NCI-H146 treated with DMSO at 0.1 percent for 48 hours (cell line): Measurements from ENCODE around the gene ALDH4A1.

Experiments used
- DNase-seq: peaks from one replicate; lab custom pipeline; 2025; ENCODE audit not compliant: unreplicated experiment; lab: John Stamatoyannopoulos, UW

The ALDH4A1 gene

GRCh38 chr1:18939398-18940302 lies 37.3 kb upstream of the ALDH4A1 start:
- DNase-seq, result no peak

DNA sequence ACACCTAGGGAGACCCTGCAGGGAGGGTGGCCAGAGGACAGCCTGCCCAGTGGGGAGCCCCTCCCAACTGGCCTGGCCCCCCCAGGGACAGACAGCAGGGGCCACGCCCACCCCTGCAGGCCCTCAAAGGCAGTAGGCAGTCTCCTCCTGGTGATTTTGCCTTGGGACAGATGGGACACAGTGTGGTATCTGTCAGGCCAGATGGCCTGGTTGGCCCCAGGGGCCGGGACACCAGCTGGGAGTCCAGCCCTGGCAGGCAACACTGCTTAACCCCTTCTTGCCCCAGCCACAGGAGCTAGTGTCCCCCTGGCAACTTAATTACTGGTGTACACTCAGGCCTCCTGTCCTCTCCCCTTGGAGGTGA lies 36.3 kb upstream of the ALDH4A1 start:
- no peak for DNase-seq

- DNase-seq, result no peak
These were observed 35.8 kb upstream of the ALDH4A1 start for GRCh38 chr1:18938008-18938706.

DNA sequence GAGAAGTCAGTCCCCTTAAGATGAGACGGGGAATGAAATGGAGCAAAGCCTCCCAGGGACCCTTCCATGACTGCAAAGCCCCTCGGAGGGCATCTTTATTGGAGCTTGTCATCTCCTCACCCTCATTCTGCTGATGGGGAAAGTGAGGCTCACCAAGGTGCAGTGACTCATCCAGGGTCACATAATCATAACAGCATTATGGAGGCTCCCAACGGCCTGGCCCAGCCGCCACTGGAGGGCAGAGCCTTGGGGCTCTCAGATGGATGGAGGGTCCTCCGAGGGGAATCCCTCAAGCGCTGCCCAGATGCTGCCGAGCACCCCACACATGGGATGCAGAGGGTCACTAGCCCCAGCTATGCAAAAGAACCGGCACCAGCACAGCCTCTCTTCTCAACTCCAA lies 35.2 kb upstream of the ALDH4A1 start:
- no peak for DNase-seq

- no peak for DNase-seq
These were observed 34.6 kb upstream of the ALDH4A1 start for GRCh38 chr1:18936814-18937481.

DNA sequence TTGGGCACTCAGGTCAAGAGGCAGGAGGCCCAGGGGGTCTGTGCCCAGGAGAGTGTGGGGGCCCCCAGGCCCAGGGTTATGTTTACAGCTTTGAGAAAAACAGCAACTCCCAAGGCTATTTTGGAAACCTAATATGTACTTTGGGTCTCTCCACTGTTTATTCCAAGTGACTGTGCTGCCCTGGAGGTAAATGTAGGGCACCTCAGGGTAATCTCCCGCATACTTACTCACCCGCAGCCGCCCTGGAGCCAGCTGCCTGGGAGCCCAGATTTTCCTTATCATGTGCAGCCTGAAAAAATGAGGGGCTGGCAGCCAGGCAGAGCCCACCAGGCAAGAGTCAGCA lies 34.1 kb upstream of the ALDH4A1 start:
- no peak for DNase-seq

- peak; percentile 8 for DNase-seq
These were observed 32.0 kb upstream of the ALDH4A1 start for GRCh38 chr1:18934205-18935000.

GRCh38 chr1:18932879-18933278 lies 30.5 kb upstream of the ALDH4A1 start:
- DNase-seq, result no peak

DNA sequence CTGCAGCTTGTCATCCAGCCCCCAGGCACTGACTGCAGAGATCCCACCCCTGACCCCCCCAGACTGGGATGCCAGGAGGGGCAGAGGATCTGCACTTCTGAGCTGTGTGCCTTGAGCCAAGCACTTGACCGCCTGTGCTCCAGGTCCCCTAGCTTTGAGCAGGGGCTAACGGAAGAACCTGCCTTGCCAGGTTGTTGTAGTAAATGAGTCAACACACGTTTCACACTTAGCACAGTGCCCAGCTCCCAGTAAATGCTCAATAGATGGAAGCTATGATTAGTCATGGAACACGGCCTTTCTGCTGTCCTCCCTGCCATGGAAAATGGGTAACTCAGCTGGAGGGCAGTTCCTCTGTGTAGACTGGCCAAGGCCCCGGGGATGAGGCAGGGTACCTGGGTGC lies 30.0 kb upstream of the ALDH4A1 start:
- DNase-seq, result no peak

DNA sequence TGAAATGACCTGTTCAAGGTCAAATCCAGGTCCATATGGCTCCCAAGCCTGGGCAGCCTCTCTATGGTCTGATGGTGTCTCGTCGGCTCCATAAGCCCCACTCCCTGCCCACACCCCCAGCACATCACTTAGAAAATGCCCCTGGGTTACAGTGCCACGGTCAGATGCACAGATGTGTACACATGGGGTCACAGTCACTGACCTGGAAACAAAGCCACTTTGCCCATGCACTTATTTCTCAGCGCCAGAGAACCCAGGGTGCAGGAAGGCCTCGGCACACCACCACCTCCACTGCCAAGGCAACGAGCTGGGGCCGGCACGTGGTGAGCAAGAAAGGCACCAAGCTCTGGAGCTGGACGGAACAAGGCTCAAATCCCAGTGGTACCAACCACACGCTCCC lies 29.4 kb upstream of the ALDH4A1 start:
- DNase-seq, result no peak

DNA sequence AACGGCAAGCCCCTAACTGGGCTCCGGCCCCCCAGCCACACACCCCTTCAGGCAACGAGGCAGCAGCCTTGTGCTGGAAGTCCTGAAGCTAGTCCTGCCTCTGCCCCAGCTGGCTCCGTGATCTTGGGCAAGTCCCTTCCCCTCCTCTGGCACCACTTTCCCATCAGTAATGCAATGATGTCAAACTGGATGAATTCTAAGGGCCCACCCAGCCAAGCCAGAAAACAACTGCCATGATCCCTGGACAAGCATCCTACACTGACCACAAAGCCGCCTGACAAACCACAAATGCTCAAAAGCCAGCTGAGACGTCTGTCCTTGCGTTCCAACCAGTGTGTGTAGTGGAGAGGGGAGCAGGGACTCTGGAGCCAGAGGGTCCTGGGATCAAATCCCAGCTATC lies 27.3 kb upstream of the ALDH4A1 start:
- no peak for DNase-seq

DNA sequence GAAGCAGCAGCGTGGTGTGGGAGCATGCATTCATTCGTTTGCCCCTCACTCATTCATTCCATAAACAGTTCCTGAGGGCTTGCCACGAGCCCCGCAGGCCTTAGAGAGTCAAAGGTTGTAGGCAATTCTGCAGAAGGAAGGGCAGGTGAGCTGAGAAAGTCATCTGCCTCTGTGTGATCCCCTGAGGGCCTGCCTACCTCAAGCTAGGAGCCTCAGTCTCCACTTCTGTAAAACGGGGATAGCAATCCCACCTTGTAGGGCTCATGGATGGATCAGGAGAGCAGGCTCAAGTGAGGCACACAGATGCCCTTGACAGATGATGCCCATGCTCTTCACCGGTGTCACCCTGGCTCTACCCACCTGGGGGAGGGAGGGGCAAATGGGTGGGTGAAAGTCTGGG lies 26.6 kb upstream of the ALDH4A1 start:
- DNase-seq, result no peak

GRCh38 chr1:18928406-18928805 lies 26.1 kb upstream of the ALDH4A1 start:
- DNase-seq, result no peak

- DNase-seq, result no peak
These were observed 25.4 kb upstream of the ALDH4A1 start for GRCh38 chr1:18927654-18928272.

GRCh38 chr1:18927082-18927653 lies 24.8 kb upstream of the ALDH4A1 start:
- no peak for DNase-seq

DNA sequence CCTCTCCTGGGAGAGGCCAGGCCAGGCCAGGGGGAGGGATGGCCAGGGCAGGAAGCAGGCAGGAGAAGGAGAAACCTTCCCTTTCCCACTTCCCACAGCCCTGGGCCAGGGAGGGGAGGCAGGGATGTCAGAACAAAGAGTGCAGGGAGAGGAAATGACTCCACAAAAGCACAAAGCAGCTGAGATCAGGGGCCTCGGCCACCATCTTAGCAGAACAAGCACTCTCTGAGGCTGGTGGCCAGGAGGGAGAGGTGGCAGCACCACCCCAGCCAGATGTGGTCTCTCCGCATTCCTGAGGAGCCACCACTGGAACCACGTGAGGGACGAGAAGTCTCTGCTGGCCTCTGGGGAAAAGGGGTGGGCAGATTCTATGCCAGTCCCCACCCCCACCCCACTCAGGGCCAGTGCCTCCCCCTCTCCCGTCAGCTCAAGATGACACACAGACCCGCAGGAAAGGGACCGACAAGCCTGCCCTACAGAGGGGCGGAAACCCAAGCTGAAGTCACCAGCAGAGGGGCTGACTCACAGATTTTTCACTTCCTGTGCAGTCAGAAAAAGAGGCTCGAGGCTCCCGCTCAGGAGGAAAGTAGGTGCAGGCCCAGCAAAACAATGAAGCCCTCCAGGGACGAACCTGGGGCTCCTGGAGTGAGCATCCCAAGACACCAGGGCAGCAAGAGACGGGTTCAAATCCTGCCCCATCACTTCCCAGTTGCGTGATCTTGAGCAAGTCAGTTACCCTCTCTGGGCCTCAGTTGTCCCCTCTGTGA lies 24.1 kb upstream of the ALDH4A1 start:
- DNase-seq, result no peak

GRCh38 chr1:18925279-18925678 lies 22.9 kb upstream of the ALDH4A1 start:
- no peak for DNase-seq

DNA sequence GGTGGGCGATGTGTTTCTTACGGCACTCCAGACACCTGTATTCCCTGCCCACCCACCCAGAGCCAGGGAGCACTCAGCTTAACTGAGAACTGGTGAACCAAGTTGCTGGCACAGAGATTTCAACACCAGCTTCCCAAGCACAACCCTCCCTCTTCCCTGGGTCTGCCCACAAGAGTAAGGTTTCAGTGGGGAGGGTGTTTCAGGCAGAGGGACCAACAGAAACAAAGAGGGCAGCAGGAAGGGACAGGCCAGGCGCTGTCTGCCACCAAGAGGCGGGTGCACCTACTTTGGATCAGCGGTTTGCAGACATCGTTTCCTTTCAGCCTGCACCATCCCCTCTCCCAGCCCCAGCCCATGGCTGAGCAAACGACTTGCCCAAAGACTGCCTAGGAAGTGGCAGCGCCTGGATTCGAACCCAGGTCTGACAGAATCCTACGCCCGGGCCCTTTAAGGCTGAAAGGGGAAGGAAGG lies 21.9 kb upstream of the ALDH4A1 start:
- no peak for DNase-seq

DNA sequence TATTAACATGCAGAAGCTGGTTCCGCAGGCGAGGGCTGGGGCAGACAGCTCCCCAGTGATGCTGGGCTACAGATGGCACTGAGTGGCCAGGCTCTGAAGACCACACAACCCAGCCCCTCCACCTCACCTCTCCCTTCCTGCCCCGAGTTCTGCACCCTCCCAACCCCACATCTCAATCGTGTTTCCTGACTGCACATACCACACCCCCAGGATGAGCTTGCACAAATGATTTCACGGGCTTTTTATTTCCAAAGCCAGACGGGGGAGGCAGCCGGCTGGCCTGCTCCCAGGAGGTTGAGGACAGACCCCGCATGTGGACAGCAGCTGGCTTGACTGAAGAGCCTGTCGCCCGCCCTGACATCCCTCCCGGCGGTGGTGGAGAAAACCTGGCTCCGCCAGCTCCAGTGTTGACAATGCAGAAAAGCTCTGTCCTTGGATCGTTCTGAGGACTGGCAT lies 21.4 kb upstream of the ALDH4A1 start:
- DNase-seq, result no peak
